ENCODE measurements around the gene ZNF311. TPM values are rescaled to one million over a fixed set of nuclear protein-coding genes. Genes with fewer than 3 reads are reported as not detected.

Gene ZNF311
- total RNA-seq, 2 donors from 2014 or later: 2.2 to 6.5 TPM

- peak; percentile 86 for DNase-seq
- WGBS, 2 experiments (ENCODE audit: insufficient coverage in 1 of 2, insufficient read length in 1 of 2): 0% methylated on average over 5 to 13 of the region's 13 CpGs
- H3K27me3 ChIP-seq (ENCODE audit: control insufficient read depth, insufficient read depth, low read length, poor library complexity, severe bottlenecking): peaks cover 27% of the 10 kb centered on the region
- H3K9ac ChIP-seq (ENCODE audit: extremely low read depth, low read length, poor library complexity, severe bottlenecking): peak overlapping the region; percentile 50
- H3K27ac Mint-ChIP-seq: peak overlapping the region; percentile 88
- peak overlapping the region; percentile 100 for H3K4me3 ChIP-seq (ENCODE audit: low read length)
- peaks cover 24% of the 10 kb centered on the region for H3K4me1 Mint-ChIP-seq
- no peaks in the 10 kb centered on the region for H3K36me3 ChIP-seq (ENCODE audit: control insufficient read depth, insufficient read depth, low read length)
- H3K36me3 Mint-ChIP-seq (ENCODE audit: low read depth): no peaks in the 10 kb centered on the region
- no peaks in the 10 kb centered on the region for H3K9me3 ChIP-seq (ENCODE audit: control insufficient read depth, low read length)
- TF ChIP-seq CTCF (conservative IDR thresholded peaks at IDR 0.05): peak; percentile 47
- peaks cover 14% of the 10 kb centered on the region for H3K27me3 Mint-ChIP-seq (ENCODE audit: insufficient read depth)
- H3K27ac ChIP-seq (ENCODE audit: low read depth, low read length): no peak overlapping the region
- H3K4me1 ChIP-seq (ENCODE audit: control insufficient read depth, insufficient read depth, low read length): peaks cover 5% of the 10 kb centered on the region
- H3K9me3 Mint-ChIP-seq: no peaks in the 10 kb centered on the region
- peak overlapping the region; percentile 90 for H3K4me3 Mint-ChIP-seq
Observed at GRCh38 chr6:28981431-28981832, 23.7 kb downstream of the ZNF311 start.

- H3K36me3 ChIP-seq (ENCODE audit: control insufficient read depth, insufficient read depth, low read length): no peaks in the 10 kb centered on the region
- H3K27me3 Mint-ChIP-seq (ENCODE audit: insufficient read depth): peaks cover 16% of the 10 kb centered on the region
- DNase-seq: peak; percentile 92
- no peaks in the 10 kb centered on the region for H3K9me3 Mint-ChIP-seq
- peaks cover 5% of the 10 kb centered on the region for H3K4me1 ChIP-seq (ENCODE audit: control insufficient read depth, insufficient read depth, low read length)
- TF ChIP-seq CTCF (conservative IDR thresholded peaks at IDR 0.05): peak; percentile 70
- H3K4me1 Mint-ChIP-seq: peaks cover 24% of the 10 kb centered on the region
- H3K4me3 ChIP-seq (ENCODE audit: low read length): peak overlapping the region; percentile 100
- H3K9me3 ChIP-seq (ENCODE audit: control insufficient read depth, low read length): no peaks in the 10 kb centered on the region
- H3K9ac ChIP-seq (ENCODE audit: extremely low read depth, low read length, poor library complexity, severe bottlenecking): peak overlapping the region; percentile 63
- H3K36me3 Mint-ChIP-seq (ENCODE audit: low read depth): no peaks in the 10 kb centered on the region
- peak overlapping the region; percentile 88 for H3K27ac Mint-ChIP-seq
- H3K4me3 Mint-ChIP-seq: peak overlapping the region; percentile 90
- H3K27me3 ChIP-seq (ENCODE audit: control insufficient read depth, insufficient read depth, low read length, poor library complexity, severe bottlenecking): peaks cover 28% of the 10 kb centered on the region
- WGBS, 2 experiments (ENCODE audit: insufficient coverage in 1 of 2, insufficient read length in 1 of 2): 1 to 2% methylated on average over 7 to 13 of the region's 16 CpGs
- H3K27ac ChIP-seq (ENCODE audit: low read depth, low read length): no peak overlapping the region
Observed at GRCh38 chr6:28980852-28981430, 24.2 kb downstream of the ZNF311 start.

GRCh38 chr6:28980137-28980851 lies 24.8 kb downstream of the ZNF311 start:
- H3K9me3 Mint-ChIP-seq: no peaks in the 10 kb centered on the region
- no peaks in the 10 kb centered on the region for H3K9me3 ChIP-seq (ENCODE audit: control insufficient read depth, low read length)
- H3K4me3 Mint-ChIP-seq: peak overlapping the region; percentile 90
- H3K4me1 ChIP-seq (ENCODE audit: control insufficient read depth, insufficient read depth, low read length): peaks cover 5% of the 10 kb centered on the region
- TF ChIP-seq CTCF (conservative IDR thresholded peaks at IDR 0.05): no peak
- 63 to 77% methylated on average over 5 to 8 of the region's 8 CpGs for WGBS, 2 experiments (ENCODE audit: insufficient coverage in 1 of 2, insufficient read length in 1 of 2)
- H3K4me3 ChIP-seq (ENCODE audit: low read length): peak overlapping the region; percentile 100
- no peaks in the 10 kb centered on the region for H3K36me3 ChIP-seq (ENCODE audit: control insufficient read depth, insufficient read depth, low read length)
- H3K27ac ChIP-seq (ENCODE audit: low read depth, low read length): no peak overlapping the region
- H3K4me1 Mint-ChIP-seq: peaks cover 24% of the 10 kb centered on the region
- H3K27ac Mint-ChIP-seq: peak overlapping the region; percentile 88
- DNase-seq: no peak
- H3K36me3 Mint-ChIP-seq (ENCODE audit: low read depth): no peaks in the 10 kb centered on the region
- peak overlapping the region; percentile 63 for H3K9ac ChIP-seq (ENCODE audit: extremely low read depth, low read length, poor library complexity, severe bottlenecking)
- H3K27me3 ChIP-seq (ENCODE audit: control insufficient read depth, insufficient read depth, low read length, poor library complexity, severe bottlenecking): peaks cover 28% of the 10 kb centered on the region
- H3K27me3 Mint-ChIP-seq (ENCODE audit: insufficient read depth): peaks cover 19% of the 10 kb centered on the region
